ENCODE results near the gene CYBC1.

CYBC1 gene

DNA sequence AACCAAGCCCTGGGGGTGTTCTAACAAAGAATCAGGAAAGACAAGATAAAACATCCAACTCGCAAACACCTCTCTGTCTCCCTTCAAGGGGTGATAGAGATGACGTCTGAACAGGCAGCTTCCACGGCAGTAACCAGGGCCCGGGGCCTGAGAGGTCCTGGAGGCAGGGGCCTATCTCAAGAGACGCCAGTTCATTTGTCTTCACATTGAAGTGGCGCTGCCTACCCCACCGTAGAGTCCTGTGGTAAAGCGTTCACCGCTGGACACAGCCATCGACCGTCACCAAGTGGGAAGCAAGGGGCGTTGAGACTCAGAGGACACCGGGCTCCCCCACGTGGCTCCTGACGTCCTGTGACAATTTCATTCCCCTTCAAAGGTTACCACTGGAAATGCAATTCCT, 57.6 kb downstream of the CYBC1 start:
- H3K36me3 Mint-ChIP-seq (ENCODE audit: low read depth): peaks cover 26% of the 10 kb centered on the region
- H3K4me1 Mint-ChIP-seq: peaks cover 23% of the 10 kb centered on the region
- TF ChIP-seq, protein P1, sequence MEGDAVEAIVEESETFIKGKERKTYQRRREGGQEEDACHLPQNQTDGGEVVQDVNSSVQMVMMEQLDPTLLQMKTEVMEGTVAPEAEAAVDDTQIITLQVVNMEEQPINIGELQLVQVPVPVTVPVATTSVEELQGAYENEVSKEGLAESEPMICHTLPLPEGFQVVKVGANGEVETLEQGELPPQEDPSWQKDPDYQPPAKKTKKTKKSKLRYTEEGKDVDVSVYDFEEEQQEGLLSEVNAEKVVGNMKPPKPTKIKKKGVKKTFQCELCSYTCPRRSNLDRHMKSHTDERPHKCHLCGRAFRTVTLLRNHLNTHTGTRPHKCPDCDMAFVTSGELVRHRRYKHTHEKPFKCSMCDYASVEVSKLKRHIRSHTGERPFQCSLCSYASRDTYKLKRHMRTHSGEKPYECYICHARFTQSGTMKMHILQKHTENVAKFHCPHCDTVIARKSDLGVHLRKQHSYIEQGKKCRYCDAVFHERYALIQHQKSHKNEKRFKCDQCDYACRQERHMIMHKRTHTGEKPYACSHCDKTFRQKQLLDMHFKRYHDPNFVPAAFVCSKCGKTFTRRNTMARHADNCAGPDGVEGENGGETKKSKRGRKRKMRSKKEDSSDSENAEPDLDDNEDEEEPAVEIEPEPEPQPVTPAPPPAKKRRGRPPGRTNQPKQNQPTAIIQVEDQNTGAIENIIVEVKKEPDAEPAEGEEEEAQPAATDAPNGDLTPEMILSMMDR (IDR thresholded peaks at IDR 0.05; ENCODE audit: unreplicated experiment in 3 of 3): no peak
- H3K4me3 Mint-ChIP-seq: no peak overlapping the region
- no peaks in the 10 kb centered on the region for H3K9me3 Mint-ChIP-seq
- no peaks in the 10 kb centered on the region for H3K27me3 Mint-ChIP-seq (ENCODE audit: low read depth)
- H3K27ac Mint-ChIP-seq: no peak overlapping the region

Measured in nephron (organoid).